GM12891 (cell line): ENCODE measurements around the gene KIAA1143.

Source experiments
- PAX5 ChIP-seq: IDR thresholded peaks from 2 replicates; pipeline ENCODE4 v1.6.1; 2011; ENCODE audit warnings: low read length, moderate library complexity, mild to moderate bottlenecking; ENCODE audit not compliant: insufficient read depth, severe bottlenecking
- POLR2A ChIP-seq: IDR thresholded peaks from 2 replicates; pipeline ENCODE4 v1.6.1; 2011; ENCODE audit warnings: low read depth, low read length, control low read depth
- POLR2AphosphoS5 ChIP-seq: IDR thresholded peaks from 2 replicates; pipeline ENCODE4 v1.6.1; 2011; ENCODE audit warnings: low read depth, low read length, control low read depth
- POU2F2 ChIP-seq: IDR thresholded peaks from 2 replicates; pipeline ENCODE4 v1.6.1; 2011; ENCODE audit warnings: low read depth, mild to moderate bottlenecking, control low read depth, low read length, moderate library complexity
- SPI1 ChIP-seq: IDR thresholded peaks from 2 replicates; pipeline ENCODE4 v1.6.1; 2011; ENCODE audit warnings: low read depth, low read length, control low read depth
- TAF1 ChIP-seq: IDR thresholded peaks from 2 replicates; pipeline ENCODE4 v1.6.1; 2011; ENCODE audit warnings: low read depth, low read length, control low read depth

GRCh38 chr3:44805960-44806359, 44.5 kb upstream of the KIAA1143 start:
- TF ChIP-seq POLR2A (no peak), PAX5 (no peak), TAF1 (no peak), POLR2AphosphoS5 (no peak), SPI1 (no peak), POU2F2 (no peak)
